ENCODE measurements around the gene MPP3. TPM values are rescaled to one million over a fixed set of nuclear protein-coding genes. Genes with fewer than 3 reads are reported as not detected.

Gene MPP3
- total RNA-seq, 1 experiment from 2014 or later: 5.7 TPM

GRCh38 chr17:43848601-43849000 is 15.7 kb upstream of the MPP3 start:
- POLR2A ChIA-PET (ENCODE audit: low non-redundant PET): no interaction called here
- no peak for TF ChIP-seq CTCF (conservative IDR thresholded peaks at IDR 0.05; ENCODE audit: low read depth, low read length)
- no peak for TF ChIP-seq EZH2 (IDR thresholded peaks at IDR 0.05; ENCODE audit: borderline replicate concordance, low read depth, low read length, poor library complexity, severe bottlenecking)
- DNase-seq (ENCODE audit: low spot score): no peak
- BruUV-seq (replicated peaks): no TSS peak
- no peak overlapping the region for H3K27ac ChIP-seq (ENCODE audit: low read depth, low read length, poor library complexity, severe bottlenecking)
- no peaks in the 10 kb centered on the region for H3K36me3 ChIP-seq (ENCODE audit: insufficient read depth, low read length, poor library complexity, severe bottlenecking)
- no peaks in the 10 kb centered on the region for H3K27me3 ChIP-seq (replicated peaks; ENCODE audit: insufficient read depth, low read depth, low read length, poor library complexity)
- no peaks in the 10 kb centered on the region for H3K9me3 ChIP-seq (ENCODE audit: low read depth, low read length, poor library complexity, severe bottlenecking)
- CTCF ChIA-PET: no interaction called here
- no peaks in the 10 kb centered on the region for H3K4me1 ChIP-seq (ENCODE audit: insufficient read depth, low read length, poor library complexity, severe bottlenecking)
- H3K4me3 ChIP-seq (ENCODE audit: low read depth, low read length, poor library complexity, severe bottlenecking): no peak overlapping the region
- intact Hi-C loops (cut with micrococcal nuclease; ENCODE audit: unreplicated experiment): no loop called here

GRCh38 chr17:43846963-43847371 is 14.0 kb upstream of the MPP3 start, which contains the start of gene CD300LG:
CD300LG (plus strand) TSS chr17:43847176; CDS start chr17:43847217, 41 bp downstream.
- Histone ChIP-seq H3K4me1 (ENCODE audit: insufficient read depth, low read length, poor library complexity, severe bottlenecking) (no peaks in the 10 kb centered on the region), H3K9me3 (ENCODE audit: low read depth, low read length, poor library complexity, severe bottlenecking) (no peaks in the 10 kb centered on the region), H3K27ac (ENCODE audit: low read depth, low read length, poor library complexity, severe bottlenecking) (no peak within 1 kb of the TSS), H3K36me3 (ENCODE audit: insufficient read depth, low read length, poor library complexity, severe bottlenecking) (no peaks in the 10 kb centered on the region), H3K4me3 (ENCODE audit: low read depth, low read length, poor library complexity, severe bottlenecking) (no peak within 1 kb of the TSS), H3K27me3 (replicated peaks; ENCODE audit: insufficient read depth, low read depth, low read length, poor library complexity) (no peaks in the 10 kb centered on the region)
- POLR2A ChIA-PET (ENCODE audit: low non-redundant PET): no interaction called here
- no TSS peak for BruUV-seq (replicated peaks)
- CTCF ChIA-PET: interaction anchor here (0.5 to 0.6 kb wide), 3 partner anchors 22 to 230 kb away, joined by 3 to 5 read pairs (median 4); no protein-coding TSS in a partner anchor
- intact Hi-C loops (cut with micrococcal nuclease; ENCODE audit: unreplicated experiment): no loop called here
- TF ChIP-seq EZH2 (IDR thresholded peaks at IDR 0.05; ENCODE audit: borderline replicate concordance, low read depth, low read length, poor library complexity, severe bottlenecking): no peak
- no peak for TF ChIP-seq CTCF (conservative IDR thresholded peaks at IDR 0.05; ENCODE audit: low read depth, low read length)
- no peak for DNase-seq (ENCODE audit: low spot score)

DNA sequence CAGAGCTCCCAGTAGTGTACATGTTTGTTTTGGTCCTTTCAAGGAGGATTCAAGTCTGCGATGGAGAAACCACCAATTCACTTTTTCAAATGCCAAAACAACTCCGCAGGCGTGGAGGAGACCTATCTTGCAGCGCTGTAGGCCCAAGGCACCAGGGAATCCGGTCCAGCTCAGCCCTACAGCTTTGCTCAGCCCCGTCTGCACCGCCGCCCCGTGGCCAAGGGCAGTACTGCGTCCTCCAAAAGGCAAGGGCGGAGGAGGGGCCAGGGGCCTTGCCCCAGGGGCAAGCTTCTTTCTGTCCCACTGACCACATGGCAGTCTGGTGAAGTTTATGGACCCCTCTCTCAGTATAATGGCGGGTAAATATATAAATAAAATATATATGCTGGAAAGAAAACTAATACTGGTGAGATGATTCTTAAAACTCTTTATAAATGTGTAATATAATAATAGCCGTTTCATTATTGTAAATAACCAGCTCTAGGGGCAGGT is 13.3 kb upstream of the MPP3 start:
- CTCF ChIA-PET: interaction anchor here (0.5 to 0.9 kb wide), 7 partner anchors 12 to 292 kb away, joined by 3 to 5 read pairs (median 3); no protein-coding TSS in a partner anchor
- H3K4me1 ChIP-seq (ENCODE audit: insufficient read depth, low read length, poor library complexity, severe bottlenecking): no peaks in the 10 kb centered on the region
- H3K27ac ChIP-seq (ENCODE audit: low read depth, low read length, poor library complexity, severe bottlenecking): no peak overlapping the region
- no peaks in the 10 kb centered on the region for H3K36me3 ChIP-seq (ENCODE audit: insufficient read depth, low read length, poor library complexity, severe bottlenecking)
- no TSS peak for BruUV-seq (replicated peaks)
- no peak overlapping the region for H3K4me3 ChIP-seq (ENCODE audit: low read depth, low read length, poor library complexity, severe bottlenecking)
- intact Hi-C loops (cut with micrococcal nuclease; ENCODE audit: unreplicated experiment): no loop called here
- TF ChIP-seq EZH2 (IDR thresholded peaks at IDR 0.05; ENCODE audit: borderline replicate concordance, low read depth, low read length, poor library complexity, severe bottlenecking): no peak
- TF ChIP-seq CTCF (conservative IDR thresholded peaks at IDR 0.05; ENCODE audit: low read depth, low read length): peak; percentile 77
- DNase-seq (ENCODE audit: low spot score): peak; percentile 60
- H3K27me3 ChIP-seq (replicated peaks; ENCODE audit: insufficient read depth, low read depth, low read length, poor library complexity): no peaks in the 10 kb centered on the region
- POLR2A ChIA-PET (ENCODE audit: low non-redundant PET): no interaction called here
- no peaks in the 10 kb centered on the region for H3K9me3 ChIP-seq (ENCODE audit: low read depth, low read length, poor library complexity, severe bottlenecking)

All from A673 (cell line).